Stimulated activated CD4-positive, alpha-beta T cell treated with anti-CD3 and anti-CD28 coated beads, Interleukin-2, amount 100 ng/mL, for 4 hours (primary cell): ENCODE measurements around the gene RNF13.
"Not testable (repeated sequence)": the region's sequence is repeated elsewhere in the genome, so short reads cannot be mapped to it uniquely, and the experiment has no call there.

Experiments used
- DNase-seq: peaks from one replicate; pipeline ENCODE4 v3.0.0-alpha.2; 2020; ENCODE audit warnings: low read depth

Gene RNF13

DNA sequence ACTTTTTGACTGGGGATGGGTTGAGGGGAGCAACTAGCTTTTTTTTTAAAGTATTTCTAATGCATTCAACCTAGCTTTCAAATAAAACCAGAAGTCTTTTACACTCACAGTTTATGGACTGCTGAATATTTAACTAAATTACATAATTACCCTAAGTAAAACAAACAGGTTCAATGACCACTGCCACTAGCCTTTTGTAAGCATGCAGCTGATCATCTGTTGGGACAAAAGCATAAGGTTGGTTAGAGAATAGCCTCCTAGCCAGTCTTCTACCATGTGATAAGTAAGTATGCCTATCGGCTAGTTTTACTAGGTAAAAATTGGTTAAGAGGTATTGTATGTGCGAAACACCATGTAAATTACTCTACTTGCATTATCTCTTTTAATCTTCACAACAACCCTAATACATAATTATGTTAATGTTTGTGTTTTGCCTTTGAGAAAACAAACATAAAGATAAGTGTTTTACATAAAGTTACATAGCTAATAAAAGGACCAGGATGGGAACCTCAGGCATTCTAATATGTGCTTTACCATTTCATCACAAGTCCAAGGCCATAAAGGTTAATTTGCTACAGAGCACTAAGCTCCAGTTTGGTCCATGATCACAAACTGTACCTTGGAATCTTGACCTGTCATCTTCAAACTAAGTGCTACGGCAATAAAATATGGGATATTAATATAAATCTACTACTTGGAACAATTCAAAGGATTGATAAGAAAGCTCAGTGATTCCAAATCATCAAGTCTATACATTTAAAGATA is 144.5 kb downstream of the RNF13 start:
- DNase-seq, result no peak

DNA sequence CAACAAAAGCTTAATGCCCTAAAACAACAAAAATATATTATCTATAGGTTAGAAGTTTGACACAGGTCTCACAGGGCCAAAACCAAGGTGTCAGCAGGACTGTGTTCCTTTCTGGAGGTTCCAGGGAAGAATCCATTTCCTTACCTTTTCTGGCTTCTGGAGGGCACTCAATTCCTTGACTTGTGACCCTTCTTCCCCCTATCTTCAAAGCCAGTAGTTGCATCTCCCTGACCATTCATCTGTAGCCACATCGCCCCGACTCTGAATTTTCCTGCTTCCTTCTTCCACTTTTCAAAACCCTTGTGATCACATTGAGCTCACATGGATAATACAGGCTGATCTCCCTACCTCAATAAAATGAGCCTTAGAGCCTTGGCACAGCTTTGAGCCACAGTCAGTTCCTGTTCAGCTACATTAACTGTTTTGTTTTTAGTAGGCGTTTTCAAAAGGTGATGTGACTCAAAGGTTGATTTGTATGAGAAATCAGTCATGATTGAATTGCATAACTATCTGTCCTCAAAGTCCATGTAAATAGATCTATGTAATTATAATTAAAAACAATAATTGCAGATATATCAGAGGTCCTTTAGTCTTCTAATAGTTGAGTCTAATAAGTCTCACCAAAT is 145.3 kb downstream of the RNF13 start:
- no peak for DNase-seq

DNA sequence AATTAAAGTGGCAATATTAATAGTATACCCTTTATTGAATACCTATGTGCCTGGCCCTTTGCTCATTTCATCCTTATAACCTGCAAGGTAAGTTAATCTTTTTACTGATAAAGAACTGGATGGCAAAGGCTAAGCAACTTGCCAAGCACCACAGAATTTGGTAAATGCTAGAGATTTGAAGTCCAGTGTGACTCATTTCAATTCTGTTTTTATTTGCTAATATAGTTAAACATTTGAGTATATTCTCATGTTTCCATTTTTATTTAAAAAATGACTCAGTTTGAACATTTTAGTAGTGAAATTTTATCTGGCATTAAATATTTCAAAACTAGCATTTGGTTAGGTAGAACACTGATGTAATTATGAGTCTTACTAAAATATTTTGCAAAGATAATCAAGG is 146.4 kb downstream of the RNF13 start:
- DNase-seq, result no peak

DNA sequence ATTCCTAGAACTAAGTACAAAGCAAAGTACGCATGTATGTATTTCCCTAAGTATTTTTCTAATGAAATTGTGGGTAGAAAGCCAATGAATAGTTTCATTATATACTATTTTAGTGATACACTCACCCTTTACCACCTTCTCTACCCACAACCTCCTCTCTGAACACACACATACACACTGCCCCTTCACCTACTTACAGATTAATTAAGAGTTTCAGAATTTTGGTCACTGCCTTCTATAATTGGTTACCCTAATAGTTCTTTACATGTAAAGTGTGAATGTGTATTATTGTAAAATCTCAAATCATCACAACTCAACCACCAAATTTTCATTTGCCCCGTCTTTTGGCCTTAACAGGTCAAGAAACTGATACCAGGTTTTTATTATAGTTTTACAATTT is 150.5 kb downstream of the RNF13 start:
- no peak for DNase-seq

DNA sequence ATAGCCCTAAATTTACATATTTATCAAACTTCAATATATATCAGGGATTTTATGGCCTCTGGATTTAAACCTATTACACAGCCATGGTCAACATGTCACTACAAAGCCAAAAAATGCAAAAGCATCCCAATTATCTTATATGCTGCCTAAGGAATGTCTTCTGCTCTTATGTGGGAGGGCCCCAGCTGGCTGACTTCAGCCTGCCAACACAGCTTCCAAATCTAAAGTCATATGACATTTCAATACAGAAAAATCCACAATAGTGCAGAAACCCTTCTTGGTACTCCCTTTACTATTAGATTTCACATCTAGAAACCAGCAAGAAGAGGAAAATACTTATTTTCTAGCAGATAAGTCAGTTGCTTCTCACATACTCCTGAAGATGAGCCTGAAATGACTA is 151.3 kb downstream of the RNF13 start:
- no peak for DNase-seq

DNA sequence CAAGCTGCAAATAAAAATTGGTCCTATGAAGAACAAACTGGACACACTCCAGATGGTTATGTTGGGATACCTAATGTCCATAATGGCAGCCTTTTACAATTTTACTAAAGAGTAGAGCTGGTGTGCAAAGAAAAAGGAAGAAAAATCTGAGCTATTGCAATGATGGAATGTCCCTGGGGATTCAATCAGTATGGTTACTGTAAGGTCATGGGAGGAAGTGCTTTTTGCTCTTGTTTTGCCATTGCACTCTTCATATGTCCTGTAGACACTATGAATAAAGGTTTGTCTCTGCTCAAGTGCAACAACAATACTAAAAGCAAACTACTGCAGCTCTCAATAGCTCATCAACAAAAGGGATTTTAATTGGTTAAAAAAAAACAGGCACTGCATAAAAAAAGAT is 152.3 kb downstream of the RNF13 start:
- no peak for DNase-seq

DNA sequence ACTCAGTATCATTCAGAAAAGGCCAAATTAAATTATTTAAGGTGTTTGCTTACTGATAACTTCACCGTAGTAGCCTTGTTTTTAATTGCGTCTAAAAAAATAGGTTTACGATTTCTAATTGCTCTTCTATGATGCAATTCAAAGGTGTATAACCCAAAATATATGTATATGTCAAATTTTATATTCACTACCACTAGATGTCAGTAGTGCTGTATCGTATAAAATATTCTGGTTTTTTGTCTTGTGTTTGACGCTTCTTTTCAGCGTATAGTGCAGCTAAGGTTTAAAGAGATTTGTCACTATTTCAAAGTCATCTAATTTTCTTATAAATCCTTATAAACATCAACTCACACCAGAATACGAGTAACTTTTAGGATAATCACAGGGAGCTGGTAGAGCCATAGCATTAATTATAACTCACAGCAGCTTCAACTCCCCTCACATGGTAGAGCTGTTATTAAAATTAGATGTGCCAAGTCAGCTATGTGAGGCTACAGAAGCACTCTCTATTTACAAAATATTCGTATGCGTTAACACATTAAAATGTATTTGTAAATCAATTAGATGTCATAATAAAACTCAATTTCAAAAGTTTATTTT is 154.2 kb downstream of the RNF13 start:
- DNase-seq, result no peak

DNA sequence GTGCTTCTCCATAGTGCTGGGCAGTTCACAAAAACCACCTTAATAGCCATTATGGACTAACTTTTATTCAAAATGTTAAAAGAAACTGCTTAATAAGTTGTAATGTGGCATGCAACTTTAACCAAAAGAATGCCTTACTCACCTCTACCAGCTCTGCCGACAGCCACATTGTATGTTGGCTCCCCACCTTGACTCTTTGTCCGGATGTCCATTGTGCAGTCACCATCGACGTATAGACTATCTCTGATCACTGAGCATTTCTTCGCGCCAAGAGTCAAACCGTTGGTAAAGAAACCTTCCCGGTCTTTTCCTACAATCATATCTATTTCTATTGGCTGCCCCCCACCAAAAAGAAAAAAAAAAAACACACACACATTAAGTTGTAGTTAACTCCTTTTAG is 155.2 kb downstream of the RNF13 start:
- no peak for DNase-seq

DNA sequence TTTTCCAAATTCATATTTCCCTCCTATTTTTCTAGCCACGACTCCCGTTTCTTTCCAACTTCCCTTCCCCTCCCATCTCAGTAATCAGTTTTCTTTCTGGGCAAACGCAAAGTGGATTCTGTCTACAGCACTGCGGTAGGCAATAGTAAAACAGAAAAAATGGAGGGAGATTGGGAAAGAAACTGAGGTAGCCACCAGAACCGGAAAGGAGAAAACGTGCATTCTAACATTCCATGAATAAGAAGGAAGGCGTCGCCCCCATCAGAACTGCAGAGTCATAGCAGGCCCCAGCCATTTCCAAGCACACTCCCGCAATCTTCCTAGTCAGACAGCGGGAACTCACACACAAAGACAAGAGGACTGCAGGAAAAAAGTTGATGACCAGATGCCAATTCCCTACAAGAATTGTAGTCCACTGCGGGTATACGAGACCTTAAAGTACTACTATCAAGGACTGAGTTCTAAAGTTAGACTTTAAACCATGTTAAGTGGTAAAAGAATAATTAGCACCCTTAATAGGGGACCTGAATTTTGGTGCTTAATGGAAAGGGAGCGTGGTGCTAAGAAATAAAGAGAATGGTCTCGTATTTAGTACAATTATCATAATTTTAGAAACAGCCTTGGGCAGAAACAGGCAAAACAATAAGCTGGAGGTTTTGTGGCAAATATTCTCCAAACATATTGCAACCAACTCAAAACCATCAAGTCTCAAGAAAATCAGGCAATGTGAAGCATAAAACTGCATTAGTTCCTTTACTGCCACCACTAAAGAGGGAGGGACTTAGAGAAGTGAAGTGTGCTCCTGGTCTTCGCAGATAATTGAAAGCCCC is 156.3 kb downstream of the RNF13 start:
- DNase-seq, result no peak

DNA sequence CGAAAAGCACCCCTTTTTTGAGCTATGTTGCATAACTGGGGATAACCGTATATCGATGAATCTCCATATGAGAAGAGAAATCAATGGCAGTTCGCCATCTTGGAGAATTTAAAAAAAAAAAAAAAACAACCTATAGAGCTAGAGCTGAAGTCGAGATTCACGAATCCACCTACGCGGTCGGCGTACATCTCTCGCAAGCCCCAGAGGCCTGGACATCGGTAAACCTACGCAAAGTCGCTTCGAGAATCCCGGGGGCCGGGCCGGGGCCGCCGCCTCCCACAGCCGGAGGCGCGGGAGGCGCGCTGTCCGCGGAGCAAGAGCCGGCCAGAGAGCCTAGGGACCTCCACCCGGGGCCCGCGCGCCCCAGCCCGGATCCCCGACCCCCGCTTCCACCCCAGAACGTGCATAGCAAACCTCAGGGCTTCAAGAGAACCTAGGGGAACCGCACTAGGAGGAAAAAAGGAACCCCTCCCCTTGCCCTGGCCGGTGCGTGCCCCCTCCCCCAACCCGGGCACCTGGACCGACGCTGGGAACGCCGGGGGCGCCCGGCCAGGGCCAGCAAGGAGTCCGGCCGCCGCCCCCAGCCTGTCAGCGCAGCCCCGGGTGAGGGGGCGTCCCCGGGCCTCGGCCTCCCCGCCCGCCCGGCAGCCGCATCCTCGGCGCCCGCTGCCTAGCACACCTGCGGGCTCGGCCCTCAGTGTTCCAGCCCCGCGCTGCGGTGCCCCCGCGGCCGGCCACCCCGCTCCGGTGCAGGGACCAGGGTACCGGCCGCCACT is 157.1 kb downstream of the RNF13 start:
- peak; percentile 66 for DNase-seq

DNA sequence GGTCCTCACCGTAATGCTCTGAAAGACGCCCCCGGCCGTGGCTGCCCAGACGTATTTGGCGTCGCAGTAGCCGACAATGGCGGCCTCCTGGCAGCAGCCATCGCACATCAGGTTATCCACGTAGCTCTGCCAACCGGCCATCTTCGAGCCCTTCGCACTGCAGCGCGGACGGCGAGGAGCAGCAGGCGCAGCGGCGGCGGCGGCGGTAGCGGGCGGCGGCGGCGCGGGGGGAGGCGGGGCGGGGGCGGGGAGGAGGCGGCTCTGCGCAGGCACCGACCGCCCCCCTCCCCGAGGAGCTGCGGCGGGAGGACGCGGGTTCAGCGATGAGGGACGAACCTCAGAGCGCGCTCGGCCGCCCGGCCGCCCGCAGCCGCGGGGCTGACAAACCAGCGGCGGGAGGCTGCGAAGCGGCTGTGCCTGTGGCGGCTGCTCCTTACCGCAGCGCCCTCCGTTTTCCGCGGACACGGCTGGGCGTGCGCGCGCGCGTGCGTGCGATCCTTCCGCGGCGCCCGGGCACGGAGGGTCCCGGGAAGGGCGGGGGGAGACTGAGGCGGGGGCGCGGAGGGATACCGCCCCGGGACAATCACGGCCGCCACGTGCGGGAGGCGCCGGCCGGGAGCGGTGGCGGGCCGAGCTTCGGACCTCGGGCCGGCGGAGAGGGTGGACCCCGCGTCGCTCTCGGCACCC is 157.8 kb downstream of the RNF13 start, which contains the start of gene PFN2:
Gene PFN2 (minus strand): TSS at position 180 of the 687 bp plus-strand sequence. CDS start 39 bp downstream, at position 141.
- peak; percentile 44 for DNase-seq

DNA sequence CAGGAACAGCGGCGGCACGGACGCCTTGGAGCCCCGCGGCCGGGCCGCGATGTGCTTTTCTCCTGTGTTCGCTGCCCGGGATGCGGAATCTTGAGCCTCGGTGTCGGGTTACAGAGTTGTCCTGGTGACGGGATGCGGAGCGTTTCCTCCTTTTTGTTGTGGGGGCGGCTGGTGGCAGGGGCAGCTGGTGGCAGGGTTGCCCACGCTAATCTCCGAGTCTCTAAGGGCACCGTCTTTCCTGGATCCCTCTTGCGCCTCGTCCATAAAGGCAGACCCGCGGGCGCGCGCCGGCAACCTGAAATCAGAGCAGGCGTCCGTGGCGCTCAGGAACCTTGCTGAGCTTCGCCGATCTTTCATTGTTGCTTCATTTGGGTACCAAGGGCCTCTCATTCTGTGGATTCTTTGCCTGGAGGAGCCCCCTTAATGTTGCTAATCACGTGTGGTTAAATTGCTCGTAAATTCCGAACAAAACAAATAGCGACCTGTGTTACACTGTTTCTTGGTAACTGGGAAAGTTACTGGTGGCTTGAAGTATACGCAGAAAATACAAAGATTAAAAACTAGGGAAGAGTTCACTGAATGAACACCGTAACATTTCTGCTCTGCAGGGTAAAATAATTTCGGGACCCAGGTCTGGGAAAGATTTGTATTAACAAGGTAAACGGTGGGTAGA is 158.5 kb downstream of the RNF13 start:
- DNase-seq, result no peak

DNA sequence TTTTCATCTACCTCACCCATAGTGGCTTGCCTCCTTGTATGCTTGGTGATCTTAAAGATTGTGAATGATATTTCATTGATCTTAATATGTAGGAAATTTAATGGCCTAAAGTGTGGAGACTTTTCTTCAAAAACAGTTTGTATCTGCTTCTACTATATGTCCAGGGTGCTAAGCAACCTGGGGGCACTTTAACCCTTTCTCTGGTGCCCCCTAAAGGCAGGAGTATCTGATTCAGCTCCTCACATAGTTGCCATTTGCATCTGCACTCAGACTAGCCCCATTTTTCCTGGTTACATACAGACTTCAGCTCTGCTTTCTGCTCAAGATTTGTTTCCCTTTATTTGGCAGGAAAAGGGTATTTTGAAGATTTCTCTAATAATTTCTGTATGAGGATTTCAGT is 162.9 kb downstream of the RNF13 start:
- DNase-seq, result no peak

DNA sequence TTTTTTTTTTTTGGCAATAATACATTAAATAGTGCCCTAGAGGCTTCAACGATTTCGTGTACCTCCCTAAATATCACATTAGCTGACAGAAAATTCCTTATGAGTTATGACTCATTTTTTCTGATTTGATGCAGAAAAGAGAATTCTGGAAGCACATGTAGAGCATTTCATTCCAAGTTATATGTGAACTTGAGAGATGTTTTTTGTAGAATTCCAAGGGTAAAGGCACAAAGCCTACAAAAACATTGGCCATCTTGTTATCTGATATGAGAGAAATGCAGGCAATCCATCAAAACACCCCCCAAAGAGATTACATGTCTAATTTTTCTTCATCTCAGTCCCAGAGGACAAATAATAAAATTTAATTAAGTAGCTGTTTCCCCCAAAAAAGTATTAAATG is 164.4 kb downstream of the RNF13 start:
- no peak for DNase-seq

DNA sequence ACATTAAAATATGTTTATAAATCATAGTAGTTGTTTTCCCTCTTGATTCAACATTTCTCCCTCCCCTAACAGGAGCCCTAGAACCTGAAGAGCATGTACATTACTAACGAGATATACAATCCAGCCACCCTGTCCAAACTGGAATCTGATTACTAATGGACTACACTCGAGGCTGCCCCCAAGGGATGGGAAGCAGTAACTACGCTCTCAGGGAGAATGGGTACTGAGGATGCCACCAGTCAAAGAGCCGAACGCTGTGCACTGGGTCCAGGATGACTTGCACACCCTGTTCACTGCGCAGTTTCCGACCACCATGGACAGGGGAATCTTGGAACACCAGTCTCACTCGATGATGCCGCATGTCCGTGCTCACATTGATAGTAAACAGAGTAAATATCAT is 169.0 kb downstream of the RNF13 start:
- not testable (repeated sequence) for DNase-seq

DNA sequence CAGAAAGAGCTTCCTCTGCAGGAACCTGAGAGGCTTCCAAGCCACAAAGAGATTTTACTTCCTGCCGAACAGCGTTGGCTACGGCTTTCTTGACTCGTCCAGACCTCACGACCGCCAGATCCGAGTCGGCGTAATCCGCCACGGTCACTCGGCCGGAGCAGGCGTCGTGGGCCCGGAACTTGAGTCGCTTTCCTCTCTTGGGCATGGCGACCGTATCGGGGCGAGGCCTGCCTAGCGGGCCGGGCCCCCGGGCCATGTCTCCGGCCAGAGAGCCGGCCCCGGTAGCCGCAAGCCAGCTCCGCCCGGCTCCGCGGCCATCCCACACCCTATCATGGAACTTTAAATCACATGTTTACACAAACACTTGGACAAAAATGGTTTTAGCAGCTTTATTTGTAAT is 170.0 kb downstream of the RNF13 start:
- DNase-seq, result not testable (repeated sequence)

DNA sequence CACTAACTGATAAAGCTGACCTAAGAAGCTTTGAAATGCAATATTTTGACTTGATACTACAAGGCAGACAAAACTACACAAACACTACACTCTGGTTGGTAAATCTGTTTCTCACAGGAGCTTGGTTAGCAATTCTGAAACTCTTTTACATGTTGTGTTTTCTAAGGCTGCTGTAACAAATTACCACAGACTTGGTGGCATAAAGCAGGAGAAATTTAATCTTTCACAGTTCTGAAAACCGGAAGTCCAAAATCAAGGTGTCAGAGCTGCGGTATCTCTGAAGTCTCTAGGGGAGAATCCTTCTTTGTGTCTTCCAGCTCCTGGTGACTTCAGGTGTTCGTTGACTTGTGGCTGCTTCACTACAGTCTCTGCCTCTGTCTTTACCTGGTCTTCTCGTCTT is 170.6 kb downstream of the RNF13 start:
- no peak for DNase-seq

DNA sequence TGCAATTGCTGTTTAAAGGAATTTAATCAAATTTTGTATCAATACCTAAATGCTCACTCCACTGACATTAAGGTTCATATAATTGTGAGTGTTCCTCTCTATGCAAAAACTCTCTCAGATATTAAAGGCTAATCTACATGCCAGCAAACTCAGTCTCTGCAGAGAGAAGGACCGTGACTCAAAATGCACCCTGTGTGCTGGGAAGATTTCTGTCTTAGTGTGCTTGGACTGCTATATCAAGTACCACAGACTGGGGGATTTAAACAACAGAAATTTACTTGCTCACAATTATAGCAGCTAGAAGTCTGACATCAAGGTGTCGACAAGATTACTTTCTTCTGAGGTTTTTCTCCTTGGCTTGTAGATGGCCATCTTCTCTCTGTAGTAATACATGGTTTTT is 176.3 kb downstream of the RNF13 start:
- DNase-seq, result no peak

DNA sequence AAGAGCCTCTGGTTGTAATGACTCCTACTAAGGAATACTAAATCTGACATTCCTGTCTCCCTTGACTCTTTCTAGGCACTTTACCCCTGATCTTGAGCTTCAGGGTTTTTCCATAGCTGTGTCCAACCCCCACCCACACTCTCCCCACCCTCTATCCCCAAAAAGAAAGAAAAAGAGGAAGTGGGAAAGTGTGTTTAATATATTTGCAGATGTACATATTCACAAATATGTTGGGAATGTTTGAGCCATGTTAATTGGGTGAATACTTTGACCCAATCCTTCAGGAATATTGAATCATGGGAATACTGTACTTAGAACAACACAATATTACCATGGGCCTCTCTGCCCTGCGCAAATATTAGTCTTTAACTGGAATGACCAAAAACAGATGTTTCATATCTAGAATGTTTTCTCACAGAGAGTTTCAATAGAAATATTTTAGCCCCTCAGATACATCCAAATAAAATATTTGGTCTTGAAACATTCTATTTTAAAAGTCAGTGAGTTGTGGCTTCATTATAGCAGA is 177.5 kb downstream of the RNF13 start:
- no peak for DNase-seq

DNA sequence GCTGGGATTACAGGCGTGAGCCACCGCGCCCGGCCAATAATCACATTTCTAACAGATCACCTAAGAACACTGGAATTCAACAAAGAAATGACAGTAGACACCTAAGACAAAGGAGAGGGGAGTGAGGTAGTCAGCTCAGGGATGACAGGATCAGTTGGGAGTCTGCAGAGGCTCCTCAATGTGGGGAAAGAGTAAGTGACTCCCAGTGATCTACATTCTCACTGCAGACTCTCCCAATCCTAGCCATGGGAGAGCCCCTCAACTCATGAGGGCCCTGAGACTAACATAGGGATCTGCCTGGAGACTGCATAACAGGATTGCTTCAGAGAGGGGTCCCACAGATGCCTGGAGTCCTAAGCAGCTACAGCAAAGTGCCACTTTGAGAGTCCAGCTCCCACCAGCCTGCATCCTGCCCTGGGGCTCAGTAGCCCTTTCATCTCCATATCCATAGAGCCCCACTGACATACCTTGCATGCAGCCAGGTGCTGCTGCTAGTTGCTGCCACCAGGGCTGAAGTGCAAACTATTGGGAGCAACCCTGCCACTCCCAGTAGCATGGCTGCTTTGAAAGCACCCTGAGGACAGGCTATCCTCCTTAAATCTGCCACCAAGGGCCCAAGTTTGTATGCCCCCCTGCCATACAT is 179.5 kb downstream of the RNF13 start:
- DNase-seq, result no peak
